ENCODE measurements around the gene DNAJC5. TPM values are rescaled to one million over a fixed set of nuclear protein-coding genes. Genes with fewer than 3 reads are reported as not detected.

DNAJC5 gene
- total RNA-seq, 2 experiments from 2014 or later: 44.4 to 51.9 TPM

- H3K4me3 Mint-ChIP-seq: no peak overlapping the region
- CTCF ChIA-PET: no interaction called here
- H3K27me3 Mint-ChIP-seq: no peaks in the 10 kb centered on the region
- H3K27ac Mint-ChIP-seq: no peak overlapping the region
- ATAC-seq (no peak), DNase-seq (no peak)
- H3K9me3 Mint-ChIP-seq (ENCODE audit: low read depth): no peaks in the 10 kb centered on the region
- H3K36me3 Mint-ChIP-seq: peaks cover 11% of the 10 kb centered on the region
- peaks cover 35% of the 10 kb centered on the region for H3K4me1 Mint-ChIP-seq
These were observed 49.4 kb downstream of the DNAJC5 start for GRCh38 chr20:63944078-63944941.

- Mint-ChIP-seq H3K27me3 (no peaks in the 10 kb centered on the region), H3K4me1 (peaks cover 41% of the 10 kb centered on the region), H3K9me3 (ENCODE audit: low read depth) (no peaks in the 10 kb centered on the region), H3K27ac (no peak overlapping the region), H3K4me3 (no peak overlapping the region), H3K36me3 (peaks cover 9% of the 10 kb centered on the region)
- no peak for ATAC-seq
- no peak for DNase-seq
- CTCF ChIA-PET: no interaction called here
These were observed 50.2 kb downstream of the DNAJC5 start for GRCh38 chr20:63945031-63945658.

GRCh38 chr20:63945921-63946920 is 51.3 kb downstream of the DNAJC5 start:
- no peak overlapping the region for H3K4me3 Mint-ChIP-seq
- CTCF ChIA-PET: no interaction called here
- H3K4me1 Mint-ChIP-seq: peaks cover 38% of the 10 kb centered on the region
- H3K36me3 Mint-ChIP-seq: peaks cover 4% of the 10 kb centered on the region
- no peak overlapping the region for H3K27ac Mint-ChIP-seq
- no peaks in the 10 kb centered on the region for H3K9me3 Mint-ChIP-seq (ENCODE audit: low read depth)
- no peak for ATAC-seq
- no peaks in the 10 kb centered on the region for H3K27me3 Mint-ChIP-seq
- no peak for DNase-seq

- Mint-ChIP-seq H3K36me3 (peaks cover 4% of the 10 kb centered on the region), H3K4me3 (no peak overlapping the region), H3K27ac (peak overlapping the region; percentile 49), H3K9me3 (ENCODE audit: low read depth) (no peaks in the 10 kb centered on the region), H3K27me3 (no peaks in the 10 kb centered on the region), H3K4me1 (peaks cover 33% of the 10 kb centered on the region)
- DNase-seq: no peak
- CTCF ChIA-PET: no interaction called here
- no peak for ATAC-seq
These were observed 52.2 kb downstream of the DNAJC5 start for GRCh38 chr20:63946986-63947637.

GRCh38 chr20:63947638-63948456 is 52.9 kb downstream of the DNAJC5 start:
- DNase-seq: no peak
- no peaks in the 10 kb centered on the region for H3K9me3 Mint-ChIP-seq (ENCODE audit: low read depth)
- CTCF ChIA-PET: no interaction called here

GRCh38 chr20:63950701-63951397 is 55.9 kb downstream of the DNAJC5 start:
- Mint-ChIP-seq H3K27ac (no peak overlapping the region), H3K9me3 (ENCODE audit: low read depth) (no peaks in the 10 kb centered on the region), H3K4me1 (peaks cover 49% of the 10 kb centered on the region), H3K36me3 (no peaks in the 10 kb centered on the region), H3K4me3 (no peak overlapping the region), H3K27me3 (no peaks in the 10 kb centered on the region)
- DNase-seq (no peak), ATAC-seq (no peak)
- CTCF ChIA-PET: interaction anchor here (0.9 to 1.6 kb wide), 2 partner anchors 88 to 412 kb away, joined by 3 to 9 read pairs; no protein-coding TSS in a partner anchor

More at GRCh38 chr20:63947638-63948456, 52.9 kb downstream of the DNAJC5 start:
- ATAC-seq: peak; percentile 31
- H3K4me3 Mint-ChIP-seq: peak overlapping the region; percentile 32
- no peaks in the 10 kb centered on the region for H3K27me3 Mint-ChIP-seq
- H3K27ac Mint-ChIP-seq: peak overlapping the region; percentile 64
- H3K36me3 Mint-ChIP-seq: peaks cover 3% of the 10 kb centered on the region
- H3K4me1 Mint-ChIP-seq: peaks cover 30% of the 10 kb centered on the region

GRCh38 chr20:63951398-63952209 is 56.7 kb downstream of the DNAJC5 start:
- Mint-ChIP-seq H3K27me3 (no peaks in the 10 kb centered on the region), H3K4me3 (no peak overlapping the region), H3K36me3 (no peaks in the 10 kb centered on the region), H3K27ac (no peak overlapping the region), H3K4me1 (peaks cover 50% of the 10 kb centered on the region), H3K9me3 (ENCODE audit: low read depth) (no peaks in the 10 kb centered on the region)
- CTCF ChIA-PET: interaction anchor here (0.9 to 2.6 kb wide), 4 partner anchors 22 to 413 kb away, joined by 3 to 9 read pairs (median 6); no protein-coding TSS in a partner anchor
- no peak for ATAC-seq
- DNase-seq: no peak

- no peaks in the 10 kb centered on the region for H3K27me3 Mint-ChIP-seq
- DNase-seq (no peak), ATAC-seq (no peak)
- CTCF ChIA-PET: interaction anchor here (1.8 to 2.6 kb wide), 2 partner anchors 22 to 87 kb away, joined by 5 to 7 read pairs; no protein-coding TSS in a partner anchor
- no peaks in the 10 kb centered on the region for H3K36me3 Mint-ChIP-seq
- H3K4me3 Mint-ChIP-seq: no peak overlapping the region
- no peak overlapping the region for H3K27ac Mint-ChIP-seq
- H3K4me1 Mint-ChIP-seq: peaks cover 49% of the 10 kb centered on the region
- H3K9me3 Mint-ChIP-seq (ENCODE audit: low read depth): no peaks in the 10 kb centered on the region
These were observed 57.2 kb downstream of the DNAJC5 start for GRCh38 chr20:63952210-63952535.

GRCh38 chr20:63952769-63953168 is 57.8 kb downstream of the DNAJC5 start:
- DNase-seq (no peak), ATAC-seq (no peak)
- Mint-ChIP-seq H3K4me3 (no peak overlapping the region), H3K36me3 (no peaks in the 10 kb centered on the region), H3K9me3 (ENCODE audit: low read depth) (no peaks in the 10 kb centered on the region), H3K27me3 (no peaks in the 10 kb centered on the region), H3K4me1 (peaks cover 49% of the 10 kb centered on the region), H3K27ac (no peak overlapping the region)
- CTCF ChIA-PET: interaction anchor here (1.8 to 2.6 kb wide), 2 partner anchors 21 to 86 kb away, joined by 5 to 7 read pairs; no protein-coding TSS in a partner anchor

GRCh38 chr20:63953764-63954429 is 59.0 kb downstream of the DNAJC5 start:
- peaks cover 41% of the 10 kb centered on the region for H3K4me1 Mint-ChIP-seq
- H3K27ac Mint-ChIP-seq: peak overlapping the region; percentile 66
- H3K9me3 Mint-ChIP-seq (ENCODE audit: low read depth): no peaks in the 10 kb centered on the region
- DNase-seq (no peak), ATAC-seq (no peak)
- H3K27me3 Mint-ChIP-seq: no peaks in the 10 kb centered on the region
- peak overlapping the region; percentile 78 for H3K4me3 Mint-ChIP-seq
- CTCF ChIA-PET: interaction anchor here (1.3 to 2.6 kb wide), 3 partner anchors 20 to 85 kb away, joined by 3 to 7 read pairs (median 5); no protein-coding TSS in a partner anchor
- no peaks in the 10 kb centered on the region for H3K36me3 Mint-ChIP-seq

All from activated CD8-positive, alpha-beta memory T cell treated with anti-CD3 and anti-CD28 coated beads, Interleukin-2, amount 10 ng/mL, durations not matched to agents 7 days and 5 days (primary cell).